SK-N-SH (cell line): ENCODE measurements around the gene IKZF1. TPM values are rescaled to one million over a fixed set of nuclear protein-coding genes. Genes with fewer than 3 reads are reported as not detected.

Source experiments
- CTCF ChIA-PET: fragments of 300-600, 350-600 bp; formaldehyde crosslinking; extraction: SDS; loops from one replicate; lab custom pipeline; 2021; lab: Yijun Ruan, JAX
- POLR2A ChIA-PET: fragments of 350-600 bp; sonication (Branson Sonifier 250); formaldehyde crosslinking; extraction: SDS; loops from one replicate; lab custom pipeline; 2020; ENCODE audit warnings: antibody characterized with exemption, inconsistent platforms; lab: Yijun Ruan, JAX
- DNase-seq: peaks from one replicate; pipeline ENCODE4 v3.0.0; 2012
- H2AFZ ChIP-seq: fragments of 200-600 bp; sonication (generic); 2 replicates; pipeline ENCODE4 v1.8.1; 2016; ENCODE audit warnings: antibody characterized with exemption, mild to moderate bottlenecking, low read depth
- H3F3A ChIP-seq: fragments of 200-600 bp; sonication (generic); replicated peaks from 2 replicates; pipeline ENCODE3; 2016; ENCODE audit warnings: antibody characterized with exemption, mild to moderate bottlenecking; ENCODE audit not compliant: insufficient read depth
- H3K27ac ChIP-seq, 2 experiments: fragments of 200-500 bp in 1 of 2; fragments of 200-600 bp in 1 of 2; sonication (Bioruptor generic) in 1 of 2; sonication (generic), shearing (Covaris generic) in 1 of 2; 2 replicates each; pipeline versions ENCODE4 v1.5.1 to v1.6.1; 2014 to 2016; ENCODE audit warnings: low read depth in 2 of 2, inconsistent platforms in 1 of 2, low read length in 1 of 2, mild to moderate bottlenecking in 1 of 2, mixed read lengths in 1 of 2
- H3K27me3 ChIP-seq: fragments of 200-600 bp; sonication (generic), shearing (Covaris generic); 2 replicates; pipeline ENCODE4 v1.6.1; 2016; ENCODE audit warnings: mixed run types; ENCODE audit not compliant: insufficient read depth
- H3K36me3 ChIP-seq, 2 experiments: fragments of 200-500 bp in 1 of 2; fragments of 200-600 bp in 1 of 2; sonication (Bioruptor generic) in 1 of 2; sonication (generic) in 1 of 2; replicated peaks in 1 of 2; 2 replicates each; pipeline versions ENCODE3 to v1.5.1; 2014 to 2016; ENCODE audit warnings: low read length in 1 of 2, mild to moderate bottlenecking in 1 of 2; ENCODE audit not compliant: insufficient read depth in 2 of 2, control insufficient read depth in 1 of 2
- H3K4me1 ChIP-seq, 2 experiments: fragments of 200-500 bp in 1 of 2; fragments of 200-600 bp in 1 of 2; sonication (Bioruptor generic) in 1 of 2; sonication (generic), shearing (Covaris generic) in 1 of 2; 2 replicates each; pipeline versions ENCODE4 v1.5.1 to v1.6.1; 2014 to 2016; ENCODE audit warnings: low read depth in 1 of 2, low read length in 1 of 2, mixed run types in 1 of 2; ENCODE audit not compliant: insufficient read depth in 2 of 2, control insufficient read depth in 1 of 2
- H3K4me2 ChIP-seq: fragments of 200-600 bp; sonication (generic), shearing (Covaris generic); 2 replicates; pipeline ENCODE4 v1.6.1; 2017; ENCODE audit warnings: mixed run types
- H3K4me3 ChIP-seq, 2 experiments: fragments of 200-500 bp in 1 of 2; fragments of 200-600 bp in 1 of 2; sonication (Bioruptor generic) in 1 of 2; sonication (generic), shearing (Covaris generic) in 1 of 2; 2 replicates each; pipeline versions ENCODE4 v1.5.1 to v1.8.1; 2014 to 2016; ENCODE audit warnings: low read depth in 2 of 2, inconsistent platforms in 1 of 2, low read length in 1 of 2, mild to moderate bottlenecking in 1 of 2, mixed read lengths in 1 of 2, moderate library complexity in 1 of 2
- H3K79me2 ChIP-seq: fragments of 200-600 bp; sonication (generic); 2 replicates; pipeline ENCODE4 v1.8.1; 2017; ENCODE audit warnings: mild to moderate bottlenecking; ENCODE audit not compliant: insufficient read depth
- H3K9ac ChIP-seq: fragments of 200-600 bp; sonication (generic); 2 replicates; pipeline ENCODE4 v1.6.1; 2017; ENCODE audit warnings: mixed run types
- H3K9me2 ChIP-seq: fragments of 200-600 bp; sonication (generic); 2 replicates; pipeline ENCODE4 v1.6.1; 2017; ENCODE audit warnings: mixed run types
- H3K9me3 ChIP-seq: fragments of 200-600 bp; sonication (generic); 2 replicates; pipeline ENCODE4 v1.6.1; 2017; ENCODE audit warnings: mixed run types, mild to moderate bottlenecking, moderate library complexity
- H4K20me1 ChIP-seq: fragments of 200-600 bp; sonication (generic); 2 replicates; pipeline ENCODE4 v1.6.1; 2017; ENCODE audit warnings: mild to moderate bottlenecking, mixed run types; ENCODE audit not compliant: insufficient read depth
- EP300 ChIP-seq, 2 experiments: IDR thresholded peaks; 2 replicates each; pipeline versions ENCODE4 v1.4.0 to v1.6.1; 2012; ENCODE audit warnings: borderline replicate concordance in 1 of 2, low read depth in 1 of 2, low read length in 1 of 2
- EZH2phosphoT487 ChIP-seq: fragments of 200-600 bp; sonication (generic); IDR thresholded peaks from 2 replicates; pipeline ENCODE4 v1.6.1; 2017; ENCODE audit warnings: low read depth, mixed run types, mild to moderate bottlenecking, antibody characterized with exemption, moderate library complexity, borderline replicate concordance
- FOXJ3 ChIP-seq: sonication (generic); formaldehyde crosslinking; IDR thresholded peaks from 2 replicates; pipeline ENCODE4 v1.5.1; 2020; ENCODE audit warnings: mild to moderate bottlenecking, missing genetic modification reagents
- GABPA ChIP-seq: IDR thresholded peaks from 2 replicates; pipeline ENCODE4 v1.4.0; 2012; ENCODE audit warnings: low read depth, mild to moderate bottlenecking
- MEF2A ChIP-seq: IDR thresholded peaks from 2 replicates; pipeline ENCODE4 v1.4.0; 2012; ENCODE audit warnings: low read depth, borderline replicate concordance
- RFX5 ChIP-seq: IDR thresholded peaks from 2 replicates; pipeline ENCODE4 v1.6.1; 2012; ENCODE audit warnings: mild to moderate bottlenecking, improper control_type of control experiment, low read length
- RXRA ChIP-seq: IDR thresholded peaks from 2 replicates; pipeline ENCODE4 v1.4.0; 2012; ENCODE audit warnings: low read depth, mild to moderate bottlenecking, borderline replicate concordance
- SIN3A ChIP-seq: IDR thresholded peaks from 2 replicates; pipeline ENCODE4 v1.6.1; 2012; ENCODE audit warnings: low read depth, mild to moderate bottlenecking, low read length, moderate library complexity, borderline replicate concordance
- SMC3 ChIP-seq: IDR thresholded peaks from 2 replicates; pipeline ENCODE4 v1.6.1; 2012; ENCODE audit warnings: low read depth, low read length, improper control_type of control experiment
- TCF12 ChIP-seq: IDR thresholded peaks from 2 replicates; pipeline ENCODE4 v1.4.0; 2012
- WGBS: methylation state at CpG from one replicate; pipeline ENCODE4 v1.1.6; 2017; ENCODE audit warnings: low lambda C conversion rate; 5-methylcytosine and 5-hydroxymethylcytosine counted together
- polyA plus RNA-seq, 3 experiments: library from polyadenylated mRNA; depleted of rRNA; stranded (reverse); fragments of >200 nt; gene quantifications; 2 replicates each; pipeline ENCODE4 v1.2.3, GENCODE V29; 2012
- TF ChIP-seq, protein P1 (sequence below): fragments of 200-600 bp; sonication (generic); IDR thresholded peaks from 2 replicates; pipeline ENCODE4 v1.6.1; 2017; ENCODE audit warnings: antibody characterized with exemption, mild to moderate bottlenecking, moderate library complexity
- TF ChIP-seq, protein P2 (sequence below): IDR thresholded peaks from 2 replicates; pipeline ENCODE4; 2012
- TF ChIP-seq, protein P3 (sequence below): IDR thresholded peaks from 2 replicates; pipeline ENCODE4 v1.4.0; 2012; ENCODE audit warnings: low read depth
- TF ChIP-seq, protein P4 (sequence below): IDR thresholded peaks from 2 replicates; pipeline ENCODE4 v1.4.0; 2012; ENCODE audit warnings: low read depth, borderline replicate concordance

Gene IKZF1
- polyA plus RNA-seq, 1 of the 3 experiments (the other 2 are of a cell fraction) = not detected

DNA sequence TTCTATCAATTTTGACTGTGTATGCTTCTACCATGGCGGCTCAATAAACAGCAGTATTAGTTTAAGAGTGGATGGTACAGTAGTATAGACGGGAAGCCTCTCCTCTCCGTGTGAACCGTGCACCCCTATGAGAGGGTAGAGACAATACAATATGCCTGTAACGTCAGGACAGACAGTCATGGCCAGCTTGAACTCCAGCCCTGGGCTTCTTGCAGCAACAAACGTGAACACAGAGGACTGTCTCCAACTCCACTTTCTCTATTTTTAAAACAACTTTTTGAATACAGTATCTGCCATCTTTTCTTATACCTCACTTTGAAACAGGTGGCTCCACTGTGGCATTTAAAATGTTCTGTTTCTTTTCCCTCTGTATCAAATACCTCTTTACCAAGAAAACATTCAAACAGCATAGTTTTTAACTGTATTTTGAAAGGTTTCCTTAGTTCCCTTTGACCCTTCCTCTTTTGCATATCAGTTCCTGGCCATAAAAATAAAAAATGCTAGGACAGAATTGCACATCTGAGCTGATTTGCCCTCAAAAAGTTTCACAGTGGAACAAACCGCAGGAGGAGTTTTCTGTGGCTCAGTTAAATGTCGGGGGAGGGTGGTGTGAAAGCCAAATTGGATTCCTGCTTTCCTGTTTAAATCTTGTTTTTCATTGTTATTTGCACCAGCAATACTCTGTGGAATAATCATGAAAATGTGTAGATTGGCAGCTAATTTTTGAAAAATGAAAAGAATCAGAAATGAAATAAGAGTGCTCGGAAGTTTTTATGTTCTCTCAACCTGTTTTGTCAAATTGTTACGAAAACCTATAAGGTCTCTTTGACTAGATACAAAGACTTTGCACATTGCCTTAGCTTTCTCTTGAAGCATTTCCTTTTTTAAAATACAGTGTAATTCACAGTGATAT, 8.0 kb downstream of the IKZF1 start:
- DNase-seq = no peak
- Histone ChIP-seq H2AFZ (no peak overlapping the region), H3K4me3 (no peak overlapping the region), H3K27ac (no peak overlapping the region), H3K27me3 (no peaks in the 10 kb centered on the region), H3K36me3 (no peaks in the 10 kb centered on the region), H3K79me2 (no peaks in the 10 kb centered on the region), H3K9ac (no peak overlapping the region), H3K4me2 (no peak overlapping the region), H3F3A (no peaks in the 10 kb centered on the region)
- CTCF ChIA-PET = interaction anchor here (0.6 to 1.7 kb wide), 7 partner anchors 8 to 848 kb away, joined by 3 to 5 read pairs (median 3); partner anchors contain the start of genes IKZF1 and ZPBP
- 44% methylated on average over 10 of the region's 10 CpGs for WGBS
- TF ChIP-seq FOXJ3 (CRISPR knock-in tag) = no peak
- TF ChIP-seq RXRA = no peak
- TF ChIP-seq GABPA = no peak
- no peak for TF ChIP-seq MEF2A
- no peak for TF ChIP-seq RFX5
- no peak for TF ChIP-seq EZH2phosphoT487
- no peak for TF ChIP-seq SIN3A
- TF ChIP-seq, protein P1, sequence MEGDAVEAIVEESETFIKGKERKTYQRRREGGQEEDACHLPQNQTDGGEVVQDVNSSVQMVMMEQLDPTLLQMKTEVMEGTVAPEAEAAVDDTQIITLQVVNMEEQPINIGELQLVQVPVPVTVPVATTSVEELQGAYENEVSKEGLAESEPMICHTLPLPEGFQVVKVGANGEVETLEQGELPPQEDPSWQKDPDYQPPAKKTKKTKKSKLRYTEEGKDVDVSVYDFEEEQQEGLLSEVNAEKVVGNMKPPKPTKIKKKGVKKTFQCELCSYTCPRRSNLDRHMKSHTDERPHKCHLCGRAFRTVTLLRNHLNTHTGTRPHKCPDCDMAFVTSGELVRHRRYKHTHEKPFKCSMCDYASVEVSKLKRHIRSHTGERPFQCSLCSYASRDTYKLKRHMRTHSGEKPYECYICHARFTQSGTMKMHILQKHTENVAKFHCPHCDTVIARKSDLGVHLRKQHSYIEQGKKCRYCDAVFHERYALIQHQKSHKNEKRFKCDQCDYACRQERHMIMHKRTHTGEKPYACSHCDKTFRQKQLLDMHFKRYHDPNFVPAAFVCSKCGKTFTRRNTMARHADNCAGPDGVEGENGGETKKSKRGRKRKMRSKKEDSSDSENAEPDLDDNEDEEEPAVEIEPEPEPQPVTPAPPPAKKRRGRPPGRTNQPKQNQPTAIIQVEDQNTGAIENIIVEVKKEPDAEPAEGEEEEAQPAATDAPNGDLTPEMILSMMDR = no peak
- TF ChIP-seq EP300 (IDR thresholded peaks at IDR 0.05; ENCODE audit: borderline replicate concordance in 1 of 2, low read depth in 1 of 2, low read length in 1 of 2) = no peak
- TF ChIP-seq SMC3 = no peak
- TF ChIP-seq TCF12 = no peak
- TF ChIP-seq, protein P2, sequence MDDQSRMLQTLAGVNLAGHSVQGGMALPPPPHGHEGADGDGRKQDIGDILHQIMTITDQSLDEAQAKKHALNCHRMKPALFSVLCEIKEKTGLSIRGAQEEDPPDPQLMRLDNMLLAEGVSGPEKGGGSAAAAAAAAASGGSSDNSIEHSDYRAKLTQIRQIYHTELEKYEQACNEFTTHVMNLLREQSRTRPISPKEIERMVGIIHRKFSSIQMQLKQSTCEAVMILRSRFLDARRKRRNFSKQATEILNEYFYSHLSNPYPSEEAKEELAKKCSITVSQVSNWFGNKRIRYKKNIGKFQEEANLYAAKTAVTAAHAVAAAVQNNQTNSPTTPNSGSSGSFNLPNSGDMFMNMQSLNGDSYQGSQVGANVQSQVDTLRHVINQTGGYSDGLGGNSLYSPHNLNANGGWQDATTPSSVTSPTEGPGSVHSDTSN = no peak
- TF ChIP-seq, protein P3, sequence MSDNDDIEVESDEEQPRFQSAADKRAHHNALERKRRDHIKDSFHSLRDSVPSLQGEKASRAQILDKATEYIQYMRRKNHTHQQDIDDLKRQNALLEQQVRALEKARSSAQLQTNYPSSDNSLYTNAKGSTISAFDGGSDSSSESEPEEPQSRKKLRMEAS = no peak
- TF ChIP-seq, protein P4, sequence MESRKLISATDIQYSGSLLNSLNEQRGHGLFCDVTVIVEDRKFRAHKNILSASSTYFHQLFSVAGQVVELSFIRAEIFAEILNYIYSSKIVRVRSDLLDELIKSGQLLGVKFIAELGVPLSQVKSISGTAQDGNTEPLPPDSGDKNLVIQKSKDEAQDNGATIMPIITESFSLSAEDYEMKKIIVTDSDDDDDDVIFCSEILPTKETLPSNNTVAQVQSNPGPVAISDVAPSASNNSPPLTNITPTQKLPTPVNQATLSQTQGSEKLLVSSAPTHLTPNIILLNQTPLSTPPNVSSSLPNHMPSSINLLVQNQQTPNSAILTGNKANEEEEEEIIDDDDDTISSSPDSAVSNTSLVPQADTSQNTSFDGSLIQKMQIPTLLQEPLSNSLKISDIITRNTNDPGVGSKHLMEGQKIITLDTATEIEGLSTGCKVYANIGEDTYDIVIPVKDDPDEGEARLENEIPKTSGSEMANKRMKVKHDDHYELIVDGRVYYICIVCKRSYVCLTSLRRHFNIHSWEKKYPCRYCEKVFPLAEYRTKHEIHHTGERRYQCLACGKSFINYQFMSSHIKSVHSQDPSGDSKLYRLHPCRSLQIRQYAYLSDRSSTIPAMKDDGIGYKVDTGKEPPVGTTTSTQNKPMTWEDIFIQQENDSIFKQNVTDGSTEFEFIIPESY = no peak
- TF ChIP-seq, all 33 proteins: peak for 0
- H4K20me1 ChIP-seq = no peaks in the 10 kb centered on the region
- no peaks in the 10 kb centered on the region; a peak in 1 of 4 replicates for H3K4me1 ChIP-seq
- no peaks in the 10 kb centered on the region for H3K9me2 ChIP-seq
- H3K9me3 ChIP-seq = peaks cover 4% of the 10 kb centered on the region; the same call in 1 of the 2 replicates
- POLR2A ChIA-PET = no interaction called here
